ENCODE data around the gene PIP5K1B. TPM values are rescaled to one million over a fixed set of nuclear protein-coding genes. Genes with fewer than 3 reads are reported as not detected.
A peak's percentile ranks its signal among the peaks of the same experiment; 100 is the strongest.
"Not testable (repeated sequence)": the region's sequence is repeated elsewhere in the genome, so short reads cannot be mapped to it uniquely, and the experiment has no call there.

The PIP5K1B gene
- total RNA-seq, 4 donors from 2014 or later = 0.29 to 8.2 (median 4.1) TPM

DNA sequence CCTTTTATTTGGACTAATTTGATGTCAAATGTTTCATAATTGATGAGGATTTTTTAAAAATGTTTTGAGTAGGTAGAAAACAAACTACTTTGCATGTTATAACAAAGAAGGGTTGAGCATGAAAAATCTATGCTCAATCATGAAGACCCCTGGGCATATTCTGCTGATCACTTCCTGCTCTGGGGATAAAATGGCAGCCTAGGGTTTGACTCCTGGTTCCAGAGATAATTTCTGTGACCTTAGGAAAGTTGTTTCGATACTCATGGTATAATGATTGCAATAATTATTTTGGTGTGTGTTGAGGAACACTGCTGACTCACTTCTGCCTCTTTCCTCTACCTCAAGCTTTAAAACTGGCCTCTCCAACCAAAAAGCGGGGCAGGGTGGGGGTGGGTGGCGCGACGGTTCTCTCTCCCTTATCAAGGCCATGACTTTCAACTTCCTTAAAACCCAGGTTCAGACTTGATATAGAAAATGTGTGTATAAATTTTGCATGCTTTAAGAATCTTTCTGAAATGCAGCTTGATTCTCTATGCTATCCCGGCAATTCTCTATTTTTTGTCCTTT lies 6.0 kb upstream of the PIP5K1B start:
- Histone ChIP-seq H3K27me3 (no peaks in the 10 kb centered on the region), H3K27ac (no peak overlapping the region), H3K36me3 (no peaks in the 10 kb centered on the region), H3K4me3 (no peak overlapping the region), H3K4me1 (no peaks in the 10 kb centered on the region), H3K9me3 (no peaks in the 10 kb centered on the region)
- TF ChIP-seq, protein P1, sequence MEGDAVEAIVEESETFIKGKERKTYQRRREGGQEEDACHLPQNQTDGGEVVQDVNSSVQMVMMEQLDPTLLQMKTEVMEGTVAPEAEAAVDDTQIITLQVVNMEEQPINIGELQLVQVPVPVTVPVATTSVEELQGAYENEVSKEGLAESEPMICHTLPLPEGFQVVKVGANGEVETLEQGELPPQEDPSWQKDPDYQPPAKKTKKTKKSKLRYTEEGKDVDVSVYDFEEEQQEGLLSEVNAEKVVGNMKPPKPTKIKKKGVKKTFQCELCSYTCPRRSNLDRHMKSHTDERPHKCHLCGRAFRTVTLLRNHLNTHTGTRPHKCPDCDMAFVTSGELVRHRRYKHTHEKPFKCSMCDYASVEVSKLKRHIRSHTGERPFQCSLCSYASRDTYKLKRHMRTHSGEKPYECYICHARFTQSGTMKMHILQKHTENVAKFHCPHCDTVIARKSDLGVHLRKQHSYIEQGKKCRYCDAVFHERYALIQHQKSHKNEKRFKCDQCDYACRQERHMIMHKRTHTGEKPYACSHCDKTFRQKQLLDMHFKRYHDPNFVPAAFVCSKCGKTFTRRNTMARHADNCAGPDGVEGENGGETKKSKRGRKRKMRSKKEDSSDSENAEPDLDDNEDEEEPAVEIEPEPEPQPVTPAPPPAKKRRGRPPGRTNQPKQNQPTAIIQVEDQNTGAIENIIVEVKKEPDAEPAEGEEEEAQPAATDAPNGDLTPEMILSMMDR (IDR thresholded peaks at IDR 0.05) = no peak
- no peak for TF ChIP-seq POLR2A (IDR thresholded peaks at IDR 0.05)
- DNase-seq = no peak
- intact Hi-C loops (cut with DNase I; ENCODE audit: low total_unique reads) = no loop called here

DNA sequence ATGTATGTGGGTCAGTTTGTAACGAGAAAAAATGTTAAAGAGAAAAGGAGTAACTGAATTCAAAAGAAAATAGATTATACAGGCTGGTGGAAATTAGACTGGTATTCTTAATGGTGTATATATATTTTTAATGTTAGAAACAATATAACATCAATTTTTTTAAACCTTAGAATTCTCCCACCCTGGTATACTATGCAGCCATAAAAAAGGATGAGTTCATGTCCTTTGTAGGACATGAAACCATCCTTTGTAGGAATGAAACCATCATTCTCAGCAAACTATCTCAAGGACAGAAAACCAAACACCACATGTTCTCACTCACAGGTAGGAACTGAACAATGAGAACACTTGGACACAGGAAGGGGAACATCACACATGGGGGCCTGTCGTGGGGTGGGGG lies 5.4 kb upstream of the PIP5K1B start:
- intact Hi-C loops (cut with DNase I; ENCODE audit: low total_unique reads); H3K36me3 ChIP-seq; H3K27ac ChIP-seq; H3K4me3 ChIP-seq; DNase-seq; H3K4me1 ChIP-seq; H3K27me3 ChIP-seq; H3K9me3 ChIP-seq: not testable (repeated sequence)

DNA sequence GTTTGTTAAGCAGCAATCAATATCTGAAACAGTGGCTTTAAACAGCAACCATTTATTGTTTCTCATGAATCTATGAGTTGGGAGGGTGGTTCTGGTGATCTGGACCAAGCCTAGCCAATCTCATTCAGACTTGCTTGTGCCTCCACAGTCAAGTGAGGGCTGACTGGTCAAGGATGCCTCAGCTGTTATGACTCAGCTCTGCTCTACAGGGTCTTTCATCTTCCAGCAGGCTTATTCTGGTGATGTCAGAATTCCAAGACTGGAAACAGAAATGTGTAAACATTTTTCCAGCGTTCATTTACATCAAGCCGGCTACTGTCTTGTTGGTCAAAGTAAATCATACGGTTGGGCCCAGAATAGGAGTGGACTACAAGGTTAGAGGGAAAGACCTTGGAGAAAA lies 2.5 kb upstream of the PIP5K1B start:
- Histone ChIP-seq H3K27ac (no peak overlapping the region), H3K4me3 (no peak overlapping the region), H3K36me3 (no peaks in the 10 kb centered on the region), H3K4me1 (no peaks in the 10 kb centered on the region), H3K9me3 (no peaks in the 10 kb centered on the region), H3K27me3 (peaks cover 0 to 6% of the 10 kb centered on the region in 2 donors)
- TF ChIP-seq, protein P1 (IDR thresholded peaks at IDR 0.05) = no peak
- no peak for TF ChIP-seq POLR2A (IDR thresholded peaks at IDR 0.05)
- no peak for DNase-seq
- intact Hi-C loops (cut with DNase I; ENCODE audit: low total_unique reads) = no loop called here

DNA sequence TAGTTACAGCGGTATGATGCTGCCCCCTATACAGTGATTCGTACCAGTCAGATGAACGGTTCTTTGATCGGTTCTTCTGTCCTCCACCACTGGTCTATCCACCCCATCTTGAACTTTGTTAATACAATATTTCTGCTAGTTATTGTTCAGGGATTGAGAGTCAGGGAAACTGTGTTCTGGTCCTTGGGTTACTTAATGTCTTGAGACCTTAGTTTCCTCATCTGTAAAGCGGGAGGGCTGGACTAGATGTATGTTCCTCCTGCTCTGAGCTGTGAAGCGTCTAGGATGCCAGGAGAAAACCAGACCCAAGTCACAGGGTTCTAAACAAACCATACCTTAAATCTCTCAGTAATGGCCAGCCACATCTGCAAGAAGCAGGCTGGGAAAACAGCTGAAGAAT lies 1.4 kb upstream of the PIP5K1B start:
- intact Hi-C loops (cut with DNase I; ENCODE audit: low total_unique reads) = no loop called here
- DNase-seq = no peak
- Histone ChIP-seq H3K4me1 (no peaks in the 10 kb centered on the region), H3K9me3 (no peaks in the 10 kb centered on the region), H3K27ac (no peak overlapping the region), H3K27me3 (peaks cover 0 to 9% of the 10 kb centered on the region in 2 donors), H3K4me3 (no peak overlapping the region), H3K36me3 (no peaks in the 10 kb centered on the region)
- TF ChIP-seq POLR2A (IDR thresholded peaks at IDR 0.05) = no peak
- TF ChIP-seq, protein P1 (IDR thresholded peaks at IDR 0.05) = no peak

DNA sequence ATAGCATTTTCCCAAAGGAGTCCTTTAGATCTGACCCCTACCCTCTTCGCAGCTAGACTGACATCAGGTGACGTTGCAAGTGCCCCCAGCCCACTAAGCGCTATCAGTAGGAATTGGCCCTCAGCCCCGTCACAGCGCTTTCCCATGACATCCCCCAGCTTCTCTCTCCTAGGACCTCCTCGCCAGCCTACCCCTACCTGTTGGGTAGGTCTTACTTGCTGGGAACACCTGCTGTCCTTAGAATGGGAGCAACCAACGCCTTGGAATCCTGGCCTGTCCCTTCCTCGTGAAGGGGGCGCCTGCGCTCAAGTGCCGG lies 584 bp upstream of the PIP5K1B start:
- TF ChIP-seq, protein P1 (IDR thresholded peaks at IDR 0.05) = no peak
- TF ChIP-seq POLR2A (IDR thresholded peaks at IDR 0.05) = no peak
- Histone ChIP-seq H3K4me3 (peak overlapping the region; percentile 48 to 60), H3K9me3 (no peaks in the 10 kb centered on the region), H3K36me3 (no peaks in the 10 kb centered on the region), H3K27ac (peak overlapping the region in 1 of 2 donors; percentile 39), H3K4me1 (no peaks in the 10 kb centered on the region), H3K27me3 (peaks cover 0 to 9% of the 10 kb centered on the region in 2 donors)
- intact Hi-C loops (cut with DNase I; ENCODE audit: low total_unique reads) = no loop called here
- no peak for DNase-seq

Measured in uterus (tissue), 4 donors.